HS-5 (cell line): ENCODE data around the gene EFCAB8.
A peak's percentile ranks its signal among the peaks of the same experiment; 100 is the strongest.
"Not testable (repeated sequence)": the region's sequence is repeated elsewhere in the genome, so short reads cannot be mapped to it uniquely, and the experiment has no call there.

Source experiments
- DNase-seq: peaks from one replicate; pipeline ENCODE4 v3.0.0-alpha.2; 2012; ENCODE audit warnings: low read depth

The EFCAB8 gene

DNA sequence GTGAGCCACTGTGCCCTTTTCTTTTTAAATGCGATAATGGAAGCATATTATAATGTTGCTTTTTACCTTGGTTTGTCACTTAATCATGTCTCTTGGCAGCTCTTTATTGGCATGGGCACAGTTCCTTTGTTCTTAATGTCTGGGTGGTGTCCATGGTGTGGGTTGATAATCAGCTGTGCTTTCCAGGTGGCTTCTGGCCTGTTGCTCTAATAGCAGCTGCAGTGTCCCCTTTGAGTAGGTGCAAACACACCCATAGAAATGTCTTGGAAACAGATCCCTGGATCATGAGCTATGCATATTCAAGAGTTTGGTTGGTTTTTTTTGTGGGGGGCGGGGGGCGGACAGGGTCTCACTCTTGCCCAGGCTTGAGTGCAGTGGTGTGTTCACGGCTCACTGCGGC is 29.9 kb downstream of the EFCAB8 start:
- DNase-seq, result no peak

DNA sequence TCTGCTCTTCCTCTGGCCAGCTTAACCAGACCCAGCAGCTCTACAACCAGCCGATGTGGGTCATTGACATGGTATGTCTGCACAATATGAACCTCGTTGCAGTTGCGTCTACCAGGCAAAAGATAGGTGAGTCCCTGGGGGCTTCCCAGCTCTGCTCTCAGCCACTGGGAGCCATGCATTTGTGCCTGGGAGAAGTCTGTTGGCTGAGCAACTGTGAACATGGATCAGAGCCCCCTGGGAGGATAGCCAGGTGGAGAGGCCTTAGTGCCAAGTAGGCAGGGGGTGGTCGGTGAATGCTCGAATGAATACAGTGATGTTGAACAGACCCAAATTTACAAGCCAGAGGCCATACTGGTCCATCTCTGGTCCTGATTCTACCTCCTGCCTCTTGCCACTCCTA is 30.6 kb downstream of the EFCAB8 start:
- no peak for DNase-seq

DNA sequence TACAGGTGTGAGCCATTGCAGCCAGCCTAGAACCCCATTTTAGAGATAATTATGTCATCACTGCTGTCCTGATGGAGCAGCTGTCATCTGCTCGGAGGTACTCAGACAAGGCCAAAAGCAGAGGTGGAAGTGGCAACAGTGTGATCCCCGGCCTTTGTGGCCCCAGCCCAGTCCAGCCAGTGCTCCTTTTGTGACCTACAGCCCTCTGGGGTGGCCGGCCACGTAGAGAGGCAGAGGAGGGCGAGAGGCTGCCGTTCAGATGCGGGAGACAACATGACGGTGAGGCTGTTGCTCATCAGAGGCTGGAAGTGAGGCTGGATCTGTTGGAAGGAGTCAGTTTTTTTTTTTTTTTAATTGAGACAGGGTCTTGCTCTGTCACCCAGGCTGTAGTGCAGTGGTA is 32.8 kb downstream of the EFCAB8 start:
- no peak for DNase-seq

DNA sequence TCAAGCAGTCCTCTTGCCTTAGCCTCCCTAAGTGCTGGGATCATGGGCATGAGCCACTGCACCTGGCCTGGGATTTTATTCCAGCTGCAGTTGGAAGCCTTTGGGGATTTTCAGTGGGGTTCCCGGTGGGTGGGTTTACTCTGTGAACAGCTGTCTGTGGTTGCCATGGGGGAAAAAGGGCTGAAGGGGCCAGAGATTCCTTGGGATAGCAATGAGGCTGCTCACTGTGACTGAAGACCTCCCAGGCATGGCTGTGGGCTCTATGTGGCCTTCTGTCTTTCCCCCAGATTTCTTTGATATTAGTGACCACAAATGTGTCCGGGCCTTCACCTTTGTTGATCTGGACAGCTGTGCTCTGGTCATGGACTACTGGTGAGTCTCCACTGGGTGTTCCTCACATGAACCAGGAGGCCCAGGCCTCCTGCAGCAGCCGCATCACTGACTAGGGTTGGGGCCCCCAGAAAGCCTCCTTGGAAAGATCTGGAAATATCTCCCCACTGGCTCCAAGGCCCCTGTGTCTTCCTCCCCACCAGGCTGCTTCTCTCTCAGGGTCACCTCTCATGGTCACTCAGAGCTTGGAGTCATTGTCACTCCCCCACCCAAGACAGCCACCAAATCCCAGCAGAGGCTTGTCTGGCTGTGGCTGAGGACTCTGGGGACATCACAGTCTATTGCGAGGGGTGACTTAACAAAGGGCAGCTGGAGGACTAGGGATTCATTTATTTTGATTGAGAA is 33.4 kb downstream of the EFCAB8 start:
- no peak for DNase-seq

DNA sequence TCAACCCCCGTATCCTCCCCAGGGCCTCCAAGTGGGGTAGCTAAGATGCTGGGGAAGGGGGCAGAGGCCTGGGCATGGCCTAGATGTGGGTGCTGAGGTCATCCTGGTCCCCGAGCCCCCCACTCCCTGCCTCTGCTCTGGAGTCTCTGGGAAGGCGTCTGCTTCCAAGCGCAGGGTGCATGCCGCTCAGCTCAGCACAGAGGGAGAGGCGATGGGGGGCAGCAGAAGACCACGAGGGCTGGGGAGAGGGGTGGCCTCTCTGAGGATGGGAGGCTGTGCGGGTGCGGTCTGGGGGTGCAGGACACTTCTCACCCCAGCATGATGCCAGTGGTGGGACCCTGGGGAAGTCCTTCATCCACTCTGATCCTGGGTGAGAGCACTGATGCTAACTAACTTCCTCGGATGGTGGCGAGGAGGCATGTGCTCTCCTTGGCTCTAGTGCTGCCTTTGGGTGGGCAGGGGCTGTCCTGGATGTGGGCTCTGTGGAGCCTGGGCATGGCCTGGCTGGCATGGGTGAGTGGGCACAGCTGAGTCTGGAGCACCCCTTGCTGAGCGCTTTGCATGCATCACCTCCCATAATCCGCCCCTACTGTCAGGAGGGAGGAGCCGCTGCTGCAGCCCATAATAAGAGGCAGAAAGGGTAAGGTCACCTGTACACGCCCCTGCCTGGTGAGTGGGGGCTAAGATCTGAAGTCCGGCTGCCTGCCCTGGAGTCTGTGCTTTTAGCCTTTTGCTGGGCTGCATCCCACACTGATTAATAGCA is 34.7 kb downstream of the EFCAB8 start:
- DNase-seq, result no peak

DNA sequence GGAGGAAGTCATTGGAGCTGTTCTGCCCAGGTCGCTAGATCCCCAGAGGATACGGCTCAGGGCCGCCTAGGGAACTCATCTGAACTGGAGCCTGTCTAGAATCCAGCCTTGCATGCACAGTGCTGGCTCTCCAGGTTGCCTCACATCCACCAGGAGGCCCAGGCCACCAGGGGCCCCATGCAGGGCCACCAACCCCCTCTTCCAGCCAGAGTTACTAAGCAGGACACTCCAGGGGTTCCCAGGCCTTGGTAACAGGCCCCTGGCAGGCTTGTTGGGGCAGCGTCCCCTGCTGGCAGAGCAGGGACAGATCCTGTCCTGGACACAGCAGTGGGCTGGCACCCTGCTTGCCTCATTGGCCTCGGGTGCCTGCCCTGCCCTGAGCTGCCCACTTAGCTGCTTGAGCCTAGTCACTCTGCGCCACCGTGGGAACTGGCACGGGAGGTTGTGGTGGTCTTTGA is 35.3 kb downstream of the EFCAB8 start:
- DNase-seq, result no peak

DNA sequence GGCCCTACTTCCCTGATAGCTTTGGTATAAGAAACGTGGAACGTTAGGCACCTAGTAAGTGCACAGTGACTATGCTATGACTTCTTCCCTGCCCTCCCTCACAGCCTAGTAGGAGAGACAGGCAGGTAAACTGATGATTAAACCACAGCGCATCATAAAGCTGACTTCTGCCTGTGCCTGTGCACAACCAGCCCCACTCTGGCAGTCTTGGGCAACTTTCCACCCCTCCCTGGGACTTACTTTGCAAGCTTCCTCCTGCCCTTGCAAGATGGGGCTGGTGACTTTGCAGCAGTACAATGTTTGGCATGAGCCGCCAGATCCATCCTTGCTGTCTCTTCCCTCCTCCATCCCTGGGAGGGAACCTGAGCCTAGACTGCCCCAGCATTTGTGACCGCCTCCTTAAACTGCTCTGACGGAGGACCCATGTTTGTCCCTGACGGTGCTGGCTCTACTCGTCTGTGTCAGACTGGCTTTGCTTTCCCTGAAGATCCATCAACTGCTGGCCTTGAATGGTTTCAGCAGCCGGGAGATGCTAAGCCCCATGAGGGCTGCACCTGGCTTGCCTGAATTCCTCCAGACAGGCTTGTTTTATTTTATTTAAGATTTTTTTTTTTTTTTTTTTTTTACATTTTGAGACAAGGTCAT is 36.1 kb downstream of the EFCAB8 start:
- no peak for DNase-seq

DNA sequence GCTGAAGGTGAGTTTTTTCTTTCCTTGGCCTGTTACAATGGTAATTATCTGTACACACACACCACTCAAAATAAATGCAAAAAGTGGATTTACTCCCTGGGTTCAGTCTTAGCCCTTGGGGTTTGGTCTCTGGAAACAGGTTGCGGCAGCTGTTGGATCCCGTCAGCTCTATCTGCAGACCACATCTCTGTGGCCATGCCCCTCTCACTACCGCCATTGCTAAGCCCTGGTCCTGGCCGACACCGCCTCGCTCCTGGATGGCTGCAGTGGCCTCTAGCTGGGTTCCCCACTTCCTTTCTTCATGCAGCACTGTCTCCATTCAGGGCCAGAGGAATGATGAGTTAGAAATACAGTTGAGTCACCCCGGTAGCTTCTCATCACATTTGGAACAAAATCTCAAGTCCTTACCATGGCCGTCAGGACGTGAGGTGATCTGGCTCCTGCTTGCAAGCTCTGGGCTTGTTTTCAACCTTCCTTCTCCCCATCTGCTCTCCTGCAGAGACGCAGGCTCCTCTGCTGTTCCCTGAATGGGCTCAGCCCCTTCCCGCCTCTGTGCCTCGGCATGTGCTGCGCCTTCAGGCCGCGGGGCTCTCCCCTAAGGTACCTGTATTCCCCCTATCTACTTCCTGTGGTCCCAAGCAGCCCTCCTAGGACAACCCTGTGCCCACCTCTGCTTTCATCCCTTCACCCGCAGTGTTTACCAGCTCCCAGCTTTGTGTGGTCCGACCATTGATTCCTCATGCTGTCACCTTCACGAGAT is 38.0 kb downstream of the EFCAB8 start:
- DNase-seq, result no peak

DNA sequence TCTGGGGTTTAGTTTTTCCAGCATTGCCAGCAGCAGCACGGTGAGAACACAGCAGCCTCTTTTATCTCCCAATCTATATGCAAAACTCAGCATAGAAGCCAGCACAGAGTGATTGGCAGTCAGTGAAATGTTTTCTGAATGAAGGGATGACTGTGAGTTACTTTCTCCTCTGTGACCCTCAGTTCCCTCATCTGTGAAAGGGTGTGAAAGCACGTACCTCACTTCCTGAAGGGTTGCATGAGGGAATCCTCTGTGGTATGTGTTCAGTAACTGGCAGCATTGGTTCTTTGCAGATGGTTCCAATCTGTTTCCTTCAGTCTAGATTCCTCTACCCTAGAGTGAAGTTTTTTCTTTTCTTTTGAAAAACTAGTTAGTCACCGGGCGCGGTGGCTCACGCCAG is 40.0 kb downstream of the EFCAB8 start:
- peak; percentile 86 for DNase-seq

DNA sequence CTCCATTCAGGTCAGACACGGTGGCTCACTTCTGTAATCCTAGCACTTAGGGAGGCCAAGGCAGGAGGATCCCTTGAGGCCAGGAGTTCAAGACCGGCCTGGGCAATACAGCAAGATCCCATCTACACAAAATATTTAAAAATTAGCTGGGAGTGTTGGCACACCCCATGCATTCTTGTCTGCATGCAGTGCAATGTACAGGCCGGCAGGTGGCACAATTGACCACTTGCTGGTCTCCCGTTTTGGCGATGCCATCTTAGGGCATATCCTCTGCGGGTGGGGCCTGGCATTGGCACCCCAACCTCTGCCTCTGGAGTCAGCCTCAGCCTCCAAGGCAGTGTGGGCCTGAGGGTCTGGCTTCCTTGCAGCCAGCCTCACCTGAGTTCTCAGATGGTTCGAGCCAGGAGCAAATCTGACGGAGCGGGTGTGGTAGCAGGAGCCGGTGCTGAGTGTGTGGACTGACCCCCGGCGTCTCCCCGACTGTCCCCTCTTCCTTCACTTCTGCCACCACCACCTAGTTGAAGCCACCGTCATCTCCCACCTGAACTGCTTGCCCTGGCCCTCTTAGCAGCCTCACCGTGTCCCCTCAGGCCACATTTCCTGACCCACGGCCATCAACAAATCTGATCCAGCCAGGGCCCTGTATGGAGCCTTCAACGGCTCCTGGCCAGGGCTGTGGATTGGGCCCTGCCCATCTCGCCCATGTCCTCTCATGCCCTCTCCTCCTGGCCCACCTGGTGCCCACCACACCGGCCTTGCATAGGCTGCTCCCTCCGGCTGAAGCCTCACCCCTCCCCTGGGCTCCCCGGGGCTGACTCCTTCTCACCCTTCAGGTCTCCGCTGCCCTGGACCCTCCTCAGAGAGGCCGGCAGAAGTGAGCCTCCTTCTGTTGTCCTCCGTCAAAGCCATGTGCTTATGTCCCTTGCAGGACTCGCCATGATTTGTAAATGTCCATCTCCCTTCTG is 44.0 kb downstream of the EFCAB8 start:
- peak; percentile 14 for DNase-seq

DNA sequence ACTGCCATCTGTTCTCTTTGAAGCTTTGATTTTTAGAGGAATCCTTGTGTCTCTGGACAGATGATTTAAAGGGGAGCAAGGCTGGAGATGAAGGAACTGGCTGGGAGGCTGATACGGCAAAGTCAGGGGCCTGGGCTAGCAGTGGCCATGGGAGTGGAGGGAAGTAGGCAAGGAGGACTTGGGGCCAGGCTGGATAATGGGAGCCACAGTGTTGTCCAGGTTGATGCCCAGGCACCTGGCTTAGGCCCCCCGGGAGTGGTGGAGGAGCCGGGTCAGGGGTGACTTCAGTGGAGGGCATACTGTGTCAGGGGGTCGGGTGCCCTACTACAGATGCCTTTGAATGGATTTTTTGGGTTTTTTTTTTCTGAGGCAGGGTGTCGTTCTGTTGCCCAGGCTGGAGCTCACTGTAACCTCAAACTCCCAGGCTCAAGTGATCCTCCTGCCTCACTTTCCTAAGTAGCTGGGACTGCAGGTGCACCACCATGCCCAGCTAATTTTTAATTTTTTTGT is 45.0 kb downstream of the EFCAB8 start:
- DNase-seq, result no peak

DNA sequence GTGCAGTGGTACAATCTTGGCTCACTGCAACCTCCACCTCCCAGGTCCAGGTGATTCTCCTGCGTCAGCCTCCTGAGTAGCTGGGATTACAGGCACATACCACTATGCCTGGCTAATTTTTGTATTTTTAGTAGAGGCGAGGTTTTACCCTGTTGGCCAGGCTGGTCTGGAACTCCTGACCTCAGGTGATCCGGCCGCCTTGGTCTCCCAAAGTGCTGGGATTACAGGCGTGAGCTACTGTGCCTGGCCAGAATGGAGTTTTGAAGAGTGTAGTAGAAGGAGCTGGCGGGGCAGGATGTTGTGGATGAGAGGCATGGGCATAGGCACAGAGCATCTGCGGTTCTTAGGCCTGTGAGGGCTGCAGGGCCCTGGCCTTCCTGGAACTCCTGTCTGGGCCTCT is 46.0 kb downstream of the EFCAB8 start:
- DNase-seq, result not testable (repeated sequence)

DNA sequence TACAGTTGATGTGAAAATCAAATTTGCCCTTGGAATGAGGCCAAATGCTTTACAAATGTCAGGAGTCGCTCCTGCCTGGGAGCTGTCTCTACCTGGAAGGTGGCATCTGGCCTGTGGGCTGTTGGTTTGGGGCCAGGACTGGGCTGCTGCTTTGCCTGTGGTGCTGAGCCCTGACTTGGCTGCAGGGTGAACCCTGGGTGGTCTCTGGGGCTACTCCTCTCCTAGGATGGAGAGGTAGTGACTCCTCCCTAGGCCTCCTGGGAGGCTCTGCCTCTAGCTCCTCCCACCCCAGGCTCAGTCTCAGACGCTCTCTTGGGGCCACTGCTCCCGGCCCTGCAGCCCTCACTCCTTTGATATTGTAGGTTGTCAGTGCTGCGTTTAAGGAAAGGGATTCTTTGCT is 47.5 kb downstream of the EFCAB8 start:
- DNase-seq, result no peak

DNA sequence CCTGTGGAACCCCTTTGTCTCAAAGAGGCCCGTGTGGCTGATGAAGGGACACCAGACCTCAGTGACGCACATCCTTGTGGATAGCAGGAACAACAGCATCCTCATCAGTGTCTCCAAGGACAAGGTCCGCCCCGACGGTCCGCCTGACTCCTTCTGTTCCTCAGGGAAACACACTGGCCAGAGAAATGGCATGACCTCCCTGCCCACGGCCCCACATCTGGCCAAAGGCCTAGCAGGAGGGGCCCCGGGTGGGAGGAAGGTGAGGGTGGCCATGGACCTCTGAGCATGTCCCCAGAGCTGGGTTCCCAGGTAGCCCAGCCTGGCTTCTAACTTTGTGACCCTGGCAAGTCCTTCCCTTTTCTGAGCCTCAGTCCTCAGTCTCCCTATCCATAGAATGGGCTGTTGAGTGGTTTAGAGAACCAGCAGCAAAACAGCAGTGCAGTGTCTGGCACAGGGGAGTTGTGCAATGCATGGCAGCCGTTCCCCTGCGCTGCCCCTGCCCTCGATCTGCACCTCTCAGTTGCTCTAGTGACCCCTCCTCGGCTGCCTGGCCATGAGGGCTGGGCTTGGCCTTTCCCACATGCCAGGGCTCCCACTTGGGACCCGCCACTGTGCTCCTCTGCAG is 48.3 kb downstream of the EFCAB8 start:
- DNase-seq, result no peak

DNA sequence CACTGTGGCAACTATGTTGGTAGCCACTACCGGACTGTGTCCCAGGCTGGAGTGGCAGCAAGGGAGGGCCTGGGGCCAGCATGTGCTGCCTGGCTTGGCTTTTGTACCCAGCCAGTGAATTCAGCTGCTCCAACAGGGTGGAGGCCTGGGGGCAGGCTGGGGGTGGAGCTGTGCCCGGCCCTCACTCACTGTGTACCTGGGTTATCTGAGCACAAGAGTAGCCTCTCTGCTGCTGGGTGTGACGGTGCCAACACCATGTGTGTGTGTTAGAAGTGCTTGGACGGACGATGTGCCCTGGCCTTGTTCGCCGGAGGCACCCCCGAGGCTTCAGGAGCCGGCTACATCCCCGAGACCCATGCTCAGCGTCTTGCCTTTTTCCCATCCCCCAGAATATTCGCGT is 49.2 kb downstream of the EFCAB8 start:
- no peak for DNase-seq

DNA sequence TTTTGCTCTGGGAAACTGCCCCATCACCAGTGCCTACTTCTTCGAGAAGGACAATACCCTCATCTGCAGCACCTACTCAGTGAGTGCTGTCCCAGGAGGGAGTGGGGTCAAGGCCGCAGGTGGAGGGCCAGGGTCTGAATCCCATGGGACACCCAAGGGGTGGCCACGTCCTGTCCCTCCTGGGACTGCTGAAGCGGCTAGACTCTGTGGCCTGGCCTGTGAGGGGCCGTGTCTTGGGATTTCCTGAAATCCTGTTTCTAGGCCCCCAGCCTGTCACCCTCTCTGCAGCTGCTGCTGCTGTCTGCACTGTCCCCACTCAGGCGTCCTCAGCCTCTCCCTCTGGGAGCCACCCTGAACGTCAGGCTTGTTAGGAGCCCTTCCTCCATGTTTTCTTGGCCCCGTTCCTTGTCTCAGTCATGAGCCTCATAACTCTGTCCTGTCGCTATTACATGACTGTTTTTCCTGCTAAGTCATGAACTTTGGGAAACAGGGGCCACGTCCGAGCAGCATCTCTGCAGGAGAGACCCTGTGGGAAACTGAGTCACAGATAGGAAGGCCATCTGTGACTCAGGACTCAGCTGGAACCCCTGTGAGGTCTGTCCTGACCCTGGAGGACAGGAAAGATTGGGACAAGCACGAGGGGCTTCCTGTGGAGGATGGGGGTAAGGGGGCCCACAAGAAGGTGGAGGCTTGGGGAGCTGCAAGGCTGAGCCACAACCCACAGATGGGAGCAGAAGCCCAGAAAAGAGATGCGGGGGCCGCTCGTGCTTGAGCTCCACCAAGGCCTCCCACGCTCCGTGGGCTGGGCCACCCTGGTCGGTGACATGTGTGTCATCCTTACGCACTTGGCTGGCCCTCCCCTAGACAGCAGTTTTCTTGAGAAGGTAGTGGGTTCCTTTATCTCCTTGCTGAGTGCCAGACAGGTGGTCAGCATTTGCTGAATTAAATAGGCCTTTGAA is 49.9 kb downstream of the EFCAB8 start:
- DNase-seq, result no peak

DNA sequence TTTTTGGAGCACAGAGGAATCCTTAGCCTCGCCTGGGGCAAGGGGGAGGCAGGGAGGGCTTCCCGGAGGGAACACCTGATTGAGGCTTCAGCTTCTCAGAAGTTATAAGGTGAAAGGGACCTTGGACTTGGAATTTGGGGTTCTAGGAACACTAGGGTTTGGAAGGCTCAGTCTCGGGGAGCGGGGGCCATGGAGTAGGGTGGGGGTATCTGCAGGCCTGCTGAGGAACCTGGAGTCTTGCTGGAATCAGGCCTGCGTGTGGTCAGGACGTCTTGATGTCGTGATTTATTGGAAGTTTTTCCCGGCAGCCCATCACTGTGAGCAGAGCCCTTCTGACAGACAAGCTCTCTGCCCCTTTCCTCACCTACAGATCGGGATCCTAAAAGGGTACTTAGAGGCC is 50.7 kb downstream of the EFCAB8 start:
- DNase-seq, result no peak

DNA sequence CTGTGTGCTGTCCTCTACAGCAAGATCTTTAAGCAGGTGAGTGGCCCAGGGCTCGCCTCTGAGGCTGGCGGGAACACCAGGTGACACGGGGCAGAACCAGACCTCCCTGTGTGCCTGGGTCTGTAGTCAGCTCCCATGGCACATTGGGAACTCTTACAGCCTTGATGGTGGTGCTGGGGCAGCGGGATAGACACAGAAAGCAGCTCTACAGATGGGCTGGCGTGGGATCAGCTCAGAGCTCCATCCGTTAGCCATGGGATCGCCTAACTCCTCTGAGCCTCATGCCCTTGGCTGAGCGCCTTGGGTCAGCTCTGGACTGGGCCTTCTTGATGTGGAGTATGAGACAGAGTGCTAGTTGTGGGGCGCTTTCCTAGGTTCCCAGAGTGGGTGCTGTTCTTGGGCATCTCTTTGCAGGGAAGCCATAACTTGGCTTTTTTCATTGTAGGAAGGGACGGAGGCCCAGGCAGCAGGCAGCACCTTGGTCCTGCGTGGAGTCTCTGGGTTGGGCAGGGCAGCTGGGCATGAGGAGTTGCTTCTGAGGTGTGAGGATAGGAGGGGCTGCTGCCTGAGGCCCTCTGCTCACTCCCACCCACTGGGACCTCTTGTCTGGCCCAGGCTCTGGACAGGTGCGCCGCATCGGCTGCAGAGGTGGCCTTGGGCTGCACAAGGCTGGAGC is 51.3 kb downstream of the EFCAB8 start:
- no peak for DNase-seq

DNA sequence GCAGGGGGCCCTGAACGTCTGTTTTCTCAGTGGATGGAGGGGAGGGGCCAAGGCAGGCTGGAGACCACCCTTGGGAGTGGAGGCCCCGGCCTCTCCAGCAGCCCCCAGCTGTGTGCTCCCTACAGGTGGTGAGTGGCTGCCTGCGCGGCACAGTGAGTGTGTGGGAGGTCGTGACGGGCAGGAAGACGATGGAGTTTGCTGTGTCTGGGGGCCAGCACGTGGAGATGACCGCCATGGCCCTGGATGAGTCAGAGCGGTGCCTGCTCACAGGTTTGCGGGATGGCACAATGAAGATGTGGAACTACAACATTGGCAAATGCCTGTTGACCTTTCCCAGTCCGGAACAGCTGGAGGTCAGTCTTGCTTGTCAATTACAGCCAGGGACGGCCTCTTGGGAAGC is 52.6 kb downstream of the EFCAB8 start:
- no peak for DNase-seq
